HG02571 (cell line): Measurements from ENCODE around the gene NNT.
"Not testable (repeated sequence)": the region's sequence is repeated elsewhere in the genome, so short reads cannot be mapped to it uniquely, and the experiment has no call there.

Experiments
- ATAC-seq: cut with Tn5 transposase; IDR thresholded peaks from one replicate; pipeline ENCODE4 v1.9.1; 2021; ENCODE audit warnings: mild to moderate bottlenecking, moderate library complexity; ENCODE audit not compliant: unreplicated experiment

Gene NNT

DNA sequence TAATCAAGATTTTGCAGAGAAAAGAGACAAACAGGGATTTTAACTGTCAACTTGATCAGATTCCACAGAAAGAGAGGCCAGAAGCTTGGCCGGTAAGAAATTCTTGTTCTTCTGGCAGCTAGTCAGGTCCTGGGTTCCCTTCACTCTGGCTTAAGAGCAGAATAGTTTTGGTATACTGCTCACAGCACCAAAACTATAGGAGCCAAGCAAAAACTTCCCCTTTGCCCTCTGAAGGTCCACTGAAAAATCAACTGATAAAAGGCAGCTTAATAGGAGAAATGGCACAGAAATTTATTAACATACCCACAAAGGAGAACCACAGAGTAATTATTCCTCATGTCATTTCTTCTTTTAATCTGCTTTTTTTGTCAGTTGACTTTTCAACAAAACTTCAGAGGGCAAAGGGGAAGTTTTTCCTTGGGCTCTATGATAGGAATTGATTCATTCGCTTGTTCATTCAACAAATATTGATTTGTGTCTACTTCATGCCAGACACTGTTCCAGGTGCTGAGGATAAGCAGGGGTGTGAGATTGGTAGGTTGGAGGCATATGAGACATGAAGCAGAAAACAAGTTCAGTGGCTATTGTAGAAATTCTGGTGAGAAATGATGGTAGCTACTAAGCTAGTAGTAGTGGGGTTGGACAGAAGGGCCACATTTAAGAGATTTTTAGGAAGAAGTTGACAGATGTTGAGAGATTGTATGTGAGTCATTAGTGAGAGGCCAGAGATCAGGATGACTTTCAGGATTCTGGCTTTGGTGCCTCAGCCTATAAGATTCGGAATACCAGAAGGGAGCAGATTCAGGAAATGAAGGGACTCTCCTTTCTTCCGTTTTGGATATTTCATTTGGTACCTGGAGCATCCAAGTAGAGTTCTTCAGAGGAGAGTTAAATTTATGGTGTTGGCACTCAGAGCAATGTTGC lies 20.6 kb upstream of the NNT start:
- ATAC-seq, result no peak

DNA sequence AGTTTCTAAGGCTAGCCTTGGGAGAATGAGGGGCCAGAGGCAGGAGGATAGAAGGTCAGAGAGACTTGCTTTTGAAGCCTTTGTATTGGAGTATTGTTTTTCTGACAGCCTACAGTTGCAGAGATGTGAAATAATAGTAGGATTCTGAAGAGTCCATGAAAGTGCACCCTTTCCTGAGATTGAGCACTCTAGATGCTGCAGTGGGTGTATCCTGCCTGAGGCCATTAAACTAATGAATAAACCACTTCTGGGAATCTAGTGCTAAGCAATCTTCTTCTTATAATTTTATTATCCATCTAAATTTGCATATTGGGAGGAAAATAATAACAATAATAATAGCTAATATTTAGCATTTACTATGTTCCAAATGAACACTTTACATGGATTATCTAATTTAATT lies 19.3 kb upstream of the NNT start:
- no peak for ATAC-seq

DNA sequence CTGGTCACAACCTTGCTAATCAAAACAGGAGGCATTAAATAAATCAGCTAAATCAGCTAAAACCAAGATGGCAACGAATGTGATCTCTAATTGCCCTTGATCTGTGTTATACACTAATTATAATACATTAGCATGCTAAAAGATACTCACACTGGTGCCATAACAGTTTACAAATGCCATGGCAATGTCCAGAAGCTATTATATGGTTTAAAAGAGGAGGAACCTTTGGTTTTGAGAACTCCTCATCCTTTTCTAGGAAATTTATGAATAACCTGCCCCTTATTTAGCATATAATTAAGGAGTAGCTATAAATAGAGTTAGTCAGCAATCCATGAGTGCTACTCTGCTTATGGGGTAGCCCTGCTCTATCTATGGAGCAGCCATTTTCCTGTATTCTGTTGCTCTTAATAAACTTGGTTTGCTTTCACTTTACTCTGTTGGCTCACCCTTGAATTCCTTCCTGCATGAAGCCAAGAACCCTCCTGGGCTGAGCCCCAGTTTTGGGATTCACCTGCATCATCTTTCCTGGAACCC lies 18.7 kb upstream of the NNT start:
- ATAC-seq, result no peak

DNA sequence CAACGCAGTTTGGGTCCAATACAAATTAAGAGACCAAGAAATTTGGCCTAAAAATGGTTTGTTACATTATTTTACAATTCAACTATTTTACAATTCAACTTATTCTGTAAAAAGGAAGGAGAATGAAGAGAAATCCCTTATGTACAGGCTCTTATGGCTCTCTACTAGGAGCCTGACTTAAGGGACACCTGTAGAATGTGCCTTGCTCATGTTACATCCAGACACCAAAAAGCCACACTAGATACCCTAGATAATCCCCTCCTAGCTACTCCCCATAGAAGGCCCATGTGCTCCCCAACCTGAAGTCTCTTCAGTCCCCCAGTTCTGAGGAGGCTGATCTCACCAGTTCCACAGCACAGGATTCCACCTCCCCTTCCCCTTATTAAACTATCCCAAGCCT lies 14.1 kb upstream of the NNT start:
- ATAC-seq, result no peak

DNA sequence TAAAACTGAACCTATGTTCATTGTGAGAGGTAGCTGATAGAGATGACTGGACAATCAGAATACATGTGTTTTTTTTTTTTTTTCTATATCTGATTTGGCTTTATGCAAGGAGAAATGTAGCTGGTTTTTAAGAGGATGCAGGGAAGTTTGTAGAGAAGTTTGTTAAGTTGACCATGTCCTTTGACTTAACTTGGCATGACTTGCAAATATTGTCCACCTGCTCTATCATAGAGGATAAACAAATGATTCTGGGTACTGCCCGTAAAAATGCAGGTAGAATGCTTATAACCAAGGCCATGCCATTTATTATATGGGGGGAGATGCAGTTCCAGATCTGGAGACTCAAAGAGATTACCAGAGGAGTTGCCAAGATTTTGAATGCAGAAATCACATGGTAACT lies 13.7 kb upstream of the NNT start:
- ATAC-seq, result no peak

DNA sequence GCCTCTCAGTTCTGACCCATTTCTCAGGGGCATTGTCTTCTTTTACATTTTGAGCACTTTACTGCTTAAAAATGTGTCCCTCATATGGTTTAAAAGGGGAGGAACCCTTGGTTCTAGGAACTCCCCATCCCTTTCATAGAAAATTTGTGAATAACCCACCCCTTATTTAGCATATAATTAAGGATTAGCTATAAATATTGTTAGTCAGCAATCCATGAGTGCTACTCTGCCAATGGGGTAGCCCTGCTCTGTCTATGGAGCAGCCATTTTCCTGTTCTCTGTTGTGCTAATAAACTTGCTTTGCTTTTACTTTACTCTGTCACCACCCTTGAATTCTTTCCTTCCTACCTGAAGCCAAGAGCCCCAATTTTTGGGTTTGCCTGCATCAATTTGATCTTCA lies 12.3 kb upstream of the NNT start:
- ATAC-seq, result no peak

DNA sequence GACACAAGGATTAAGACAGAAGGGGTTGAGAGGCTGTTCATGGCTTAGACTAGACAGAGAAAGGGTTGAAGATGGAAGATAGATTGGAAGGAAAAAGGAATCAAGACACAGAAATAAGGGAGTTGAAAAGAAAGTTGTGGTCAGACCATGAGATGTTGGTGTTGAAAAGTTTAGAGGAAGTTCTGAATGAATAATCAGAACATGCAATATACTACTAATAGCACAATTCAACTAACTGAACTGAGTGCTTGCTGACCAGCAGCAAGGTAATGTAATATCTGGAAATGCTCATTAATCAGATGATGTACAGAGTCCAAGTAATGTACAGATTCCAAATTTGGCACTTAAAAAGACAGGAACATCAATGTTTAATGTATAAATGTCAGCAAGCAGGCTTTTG lies 10.6 kb upstream of the NNT start:
- no peak for ATAC-seq

DNA sequence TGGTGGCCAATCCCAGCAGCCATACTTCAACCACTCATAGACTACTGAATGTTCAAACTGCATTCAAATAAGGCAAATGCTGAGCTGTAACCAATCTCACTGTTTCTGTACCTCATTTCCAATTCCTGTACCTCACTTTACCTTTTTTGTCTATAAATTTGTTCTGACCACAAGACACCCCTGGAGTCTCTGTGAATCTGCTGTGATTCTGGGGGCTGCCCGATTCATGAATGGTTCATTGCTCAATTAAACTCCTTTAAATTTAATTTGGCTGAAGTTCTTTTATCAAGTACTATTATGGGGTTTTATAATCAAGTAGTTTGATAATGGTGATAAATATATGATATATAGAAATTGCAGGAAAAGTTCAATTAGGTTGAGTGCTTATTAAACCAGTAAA lies 4.1 kb upstream of the NNT start:
- ATAC-seq, result not testable (repeated sequence)

DNA sequence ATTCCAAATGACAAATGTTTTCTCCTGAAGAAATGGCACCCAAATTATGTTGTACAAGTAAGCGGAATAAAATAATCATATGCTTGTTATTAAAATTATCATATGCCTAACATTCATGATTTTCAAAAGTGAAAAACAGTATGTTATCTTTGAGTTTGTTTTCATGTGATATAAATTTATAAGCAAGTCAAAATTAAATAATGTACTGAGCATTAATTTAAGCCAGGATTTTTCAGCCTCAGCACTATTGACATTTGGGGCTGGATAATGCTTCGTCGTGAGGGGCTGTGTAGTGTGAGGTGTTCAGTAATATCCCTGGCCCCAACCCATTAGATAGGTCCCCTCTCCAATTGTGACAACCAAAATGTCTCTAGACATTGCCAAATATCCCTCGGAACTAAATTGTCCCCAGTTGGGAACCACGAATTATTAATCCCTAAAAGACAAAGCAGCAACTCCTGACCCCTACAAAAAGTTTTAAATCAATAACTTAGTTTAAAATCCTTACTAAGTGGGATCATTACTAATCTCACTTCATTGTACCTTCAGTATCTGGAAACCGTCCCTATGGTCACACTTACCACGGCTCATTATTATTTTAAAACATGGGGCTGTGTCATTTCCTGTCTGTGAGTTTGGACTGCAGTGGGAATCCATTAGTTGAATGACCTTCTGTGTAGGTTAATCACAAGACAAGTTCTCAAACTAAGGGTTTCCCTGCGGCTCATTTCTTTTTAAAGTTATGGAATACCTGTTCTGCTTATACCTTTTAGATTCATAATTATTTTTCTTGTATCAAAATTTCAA lies 1.3 kb upstream of the NNT start:
- ATAC-seq, result peak; percentile 28

DNA sequence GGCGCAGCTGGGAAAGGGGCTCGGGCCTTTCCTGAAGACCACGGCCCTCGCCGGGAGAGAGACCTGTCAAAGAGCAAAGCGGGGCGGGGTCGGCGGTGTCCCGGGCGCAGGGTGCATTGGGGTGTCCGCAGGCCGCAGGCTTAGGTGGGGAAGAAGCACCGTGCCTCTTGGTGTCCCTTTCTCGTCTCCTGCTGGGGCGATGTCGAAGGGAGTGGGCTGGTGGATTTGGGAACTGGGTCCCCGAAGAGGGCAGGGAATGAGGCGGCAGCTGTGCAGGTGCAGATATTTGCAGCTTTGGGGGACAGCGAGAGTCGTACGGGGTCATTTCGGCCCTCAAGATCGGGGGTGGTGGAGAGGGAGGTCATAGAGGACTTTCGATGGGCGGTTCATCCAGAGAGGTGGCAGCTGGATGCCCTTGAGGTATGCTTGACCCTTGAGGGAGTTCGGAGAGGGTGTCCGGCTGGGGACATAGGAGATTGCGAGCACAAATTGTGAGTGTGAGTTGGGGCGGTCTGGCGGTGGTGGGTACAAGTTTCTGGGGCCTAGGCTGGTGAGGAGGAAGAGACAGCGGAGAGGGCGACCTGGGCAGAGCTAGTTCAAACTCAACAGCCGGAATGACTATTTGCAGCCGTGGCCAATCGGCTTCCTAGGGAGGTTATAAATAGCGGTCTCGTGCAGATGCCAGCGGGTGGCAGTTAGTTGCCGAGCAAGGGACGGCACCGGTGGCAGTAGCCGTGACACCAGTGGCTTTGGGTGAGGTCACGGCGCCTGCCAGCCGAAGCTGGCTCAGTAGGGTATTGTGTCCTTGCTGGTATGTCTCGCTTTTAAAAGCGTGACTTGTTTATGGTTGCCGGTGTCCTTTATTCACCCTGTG lies 601 bp downstream of the NNT start:
- peak; percentile 45 for ATAC-seq

DNA sequence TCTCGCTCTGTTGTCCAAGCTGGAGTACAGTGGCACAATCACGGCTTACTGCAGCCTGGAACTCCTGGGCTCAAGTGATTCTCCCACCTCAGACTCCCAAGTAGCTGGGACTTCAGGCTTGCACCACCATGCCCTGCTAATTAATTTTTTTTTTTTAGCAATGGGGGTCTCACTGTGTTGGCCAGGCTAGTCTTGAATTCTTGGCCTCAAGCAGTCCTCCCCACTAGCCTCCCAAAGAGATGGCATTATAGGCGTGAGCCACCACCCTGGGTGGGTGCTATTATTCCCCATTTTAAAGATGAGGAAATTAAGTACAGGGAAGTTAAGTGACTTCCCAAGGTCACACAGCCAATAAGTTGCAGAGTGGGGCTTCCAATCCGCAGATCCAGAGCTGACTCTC lies 1.7 kb downstream of the NNT start:
- no peak for ATAC-seq

DNA sequence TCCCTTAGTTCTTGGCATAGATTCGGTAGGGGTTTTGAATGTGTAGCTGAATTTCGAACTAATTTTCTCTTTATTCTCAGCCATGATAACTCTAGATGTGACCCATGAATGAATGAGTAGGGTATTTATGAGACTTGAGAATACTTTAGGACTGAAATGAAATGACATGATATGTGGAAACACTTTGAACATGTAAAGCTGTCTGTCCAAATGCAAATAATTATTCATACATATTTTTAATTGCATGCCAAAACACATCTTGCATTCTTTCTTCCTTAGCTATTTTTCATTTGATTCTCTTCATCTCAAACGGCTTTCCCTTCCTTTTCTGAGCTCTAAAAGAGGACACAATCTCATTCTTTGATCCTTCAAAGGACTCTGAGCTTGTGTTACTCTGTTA lies 3.4 kb downstream of the NNT start:
- no peak for ATAC-seq

DNA sequence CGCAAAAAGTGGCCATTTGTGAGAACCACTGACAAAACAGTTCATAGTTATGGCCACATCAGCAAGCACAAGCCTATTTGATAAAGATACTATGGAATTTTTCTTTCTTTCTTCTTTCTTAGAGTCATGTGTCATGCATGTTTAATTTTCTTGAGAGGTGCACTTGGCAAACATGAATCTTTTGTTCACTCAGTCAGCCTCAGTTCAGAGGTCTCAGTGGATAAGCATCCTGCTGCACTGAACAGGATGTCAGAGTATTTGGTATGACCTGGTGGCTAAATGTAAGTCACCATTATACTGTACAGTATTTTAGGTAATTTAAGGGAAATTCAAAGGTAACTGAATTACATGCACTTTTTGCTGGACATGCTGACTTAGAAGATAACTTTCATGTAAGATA lies 5.4 kb downstream of the NNT start:
- ATAC-seq, result no peak

DNA sequence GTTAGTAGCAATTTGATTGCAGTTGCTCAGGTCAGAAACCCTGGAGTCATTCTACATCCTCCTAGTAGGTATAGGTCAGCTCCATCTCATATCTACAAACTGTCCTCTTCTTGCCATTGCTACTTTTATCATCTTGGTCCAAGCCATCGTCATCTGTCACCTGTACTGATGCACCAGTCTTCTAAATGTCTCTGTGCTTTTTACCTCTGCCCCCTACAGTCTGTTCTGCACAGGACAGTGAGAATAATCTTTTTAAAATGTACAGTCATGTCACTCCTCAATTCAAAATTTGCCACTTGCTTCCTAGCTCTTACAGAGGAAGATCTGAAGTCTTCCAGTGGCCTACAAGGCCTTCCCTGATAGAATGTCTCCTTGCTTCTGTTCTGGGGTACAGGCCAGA lies 6.8 kb downstream of the NNT start:
- no peak for ATAC-seq

DNA sequence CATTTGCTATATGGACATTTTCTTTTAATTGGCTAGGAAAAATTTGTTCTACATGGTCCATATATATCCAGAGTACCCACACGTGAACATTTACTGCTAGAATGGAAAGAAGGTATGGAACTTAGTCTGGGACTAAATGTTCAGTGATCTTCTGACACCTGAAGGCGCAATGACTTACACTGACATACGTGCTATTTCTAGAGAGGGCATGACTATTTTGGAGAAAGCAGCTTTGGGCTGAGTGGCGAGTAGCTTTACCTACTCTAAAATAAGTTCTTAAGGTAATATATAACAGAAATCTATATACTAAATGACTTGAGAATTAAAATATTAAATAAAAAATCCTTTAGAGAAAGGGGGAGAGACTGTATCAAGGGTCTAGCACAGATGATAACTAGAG lies 10.4 kb downstream of the NNT start:
- ATAC-seq, result no peak

DNA sequence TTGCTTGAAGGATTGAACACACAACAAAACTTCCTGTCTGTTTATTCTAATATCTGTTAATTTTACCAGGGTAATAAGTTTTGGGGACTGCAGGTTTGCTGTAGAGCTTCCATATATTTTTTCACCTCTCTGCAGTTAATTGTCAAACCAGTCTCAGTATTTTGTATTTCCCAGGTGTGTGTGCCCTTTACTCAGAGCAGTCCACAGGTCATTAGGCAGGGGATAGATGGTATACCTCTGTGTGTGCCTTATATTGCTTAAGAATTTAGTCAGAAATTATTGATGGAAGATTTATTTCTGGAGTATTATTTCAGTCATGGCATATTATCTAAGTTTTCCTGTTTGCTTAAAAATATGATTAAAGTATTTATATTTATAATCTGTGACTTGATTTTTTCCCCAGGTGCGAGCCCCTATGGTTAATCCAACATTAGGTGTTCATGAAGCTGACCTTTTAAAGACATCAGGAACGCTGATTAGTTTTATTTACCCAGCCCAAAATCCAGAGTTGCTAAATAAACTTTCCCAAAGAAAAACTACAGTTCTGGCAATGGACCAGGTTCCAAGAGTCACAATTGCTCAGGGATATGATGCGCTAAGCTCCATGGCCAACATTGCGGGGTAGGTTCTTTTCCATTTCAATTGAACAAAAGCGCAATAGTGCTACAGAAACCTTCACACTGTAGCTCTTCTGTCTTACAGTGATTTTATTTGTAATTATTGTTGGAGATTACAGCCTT lies 12.6 kb downstream of the NNT start:
- no peak for ATAC-seq

DNA sequence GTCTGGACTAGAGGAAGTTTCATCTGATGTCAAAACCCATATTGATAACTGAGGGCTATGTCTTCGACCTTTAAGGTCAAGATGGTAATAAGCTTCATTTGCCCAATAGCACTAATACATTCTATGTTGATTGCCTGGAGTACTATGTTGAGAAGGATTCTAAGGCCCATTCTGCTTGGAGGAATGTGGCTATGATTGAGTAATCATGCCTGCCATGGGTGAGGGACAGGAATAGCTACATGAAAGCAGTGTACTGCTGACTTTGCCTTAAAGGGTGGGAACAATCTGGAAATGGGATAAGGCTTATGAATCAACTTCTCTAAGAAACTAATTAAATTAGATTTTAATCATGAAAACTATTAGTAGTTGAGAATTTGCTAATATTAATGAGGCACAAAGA lies 13.6 kb downstream of the NNT start:
- ATAC-seq, result no peak

DNA sequence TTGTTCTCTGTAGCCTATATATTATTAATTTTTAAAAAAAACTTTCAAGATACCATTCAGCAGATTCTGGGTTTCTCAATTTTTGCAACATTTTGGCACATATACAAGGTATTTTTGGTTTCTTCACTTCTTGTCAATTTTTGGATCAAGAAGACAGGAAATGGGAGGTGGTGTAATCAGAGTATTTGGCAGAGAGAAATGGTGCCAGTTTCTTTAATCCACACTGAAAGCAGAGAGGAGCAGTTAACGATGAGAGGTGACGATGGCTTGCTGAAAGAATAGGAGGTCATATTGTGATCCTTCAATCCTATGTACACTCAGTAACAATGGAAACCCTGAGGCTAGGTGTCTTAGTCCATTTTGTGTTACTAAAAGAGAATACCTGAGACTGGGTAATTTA lies 16.4 kb downstream of the NNT start:
- ATAC-seq, result no peak

DNA sequence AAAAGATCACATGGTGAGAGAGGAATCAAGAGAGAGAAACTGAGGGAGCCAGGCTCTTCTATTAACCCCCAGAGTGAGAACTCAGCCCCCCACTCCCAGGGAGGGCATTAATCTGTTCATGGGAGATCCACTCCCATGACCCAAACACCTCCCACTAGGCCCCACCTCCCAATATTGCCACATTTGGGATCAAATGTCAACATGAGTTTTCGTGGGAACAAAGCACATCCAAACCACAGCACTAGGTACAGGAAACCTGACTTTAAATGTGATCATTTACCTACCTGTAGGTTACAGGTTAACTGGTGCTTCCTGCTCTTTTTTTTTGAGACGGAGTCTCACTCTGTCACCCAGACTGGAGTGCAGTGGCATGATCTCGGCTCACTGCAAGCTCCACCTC lies 16.9 kb downstream of the NNT start:
- no peak for ATAC-seq

DNA sequence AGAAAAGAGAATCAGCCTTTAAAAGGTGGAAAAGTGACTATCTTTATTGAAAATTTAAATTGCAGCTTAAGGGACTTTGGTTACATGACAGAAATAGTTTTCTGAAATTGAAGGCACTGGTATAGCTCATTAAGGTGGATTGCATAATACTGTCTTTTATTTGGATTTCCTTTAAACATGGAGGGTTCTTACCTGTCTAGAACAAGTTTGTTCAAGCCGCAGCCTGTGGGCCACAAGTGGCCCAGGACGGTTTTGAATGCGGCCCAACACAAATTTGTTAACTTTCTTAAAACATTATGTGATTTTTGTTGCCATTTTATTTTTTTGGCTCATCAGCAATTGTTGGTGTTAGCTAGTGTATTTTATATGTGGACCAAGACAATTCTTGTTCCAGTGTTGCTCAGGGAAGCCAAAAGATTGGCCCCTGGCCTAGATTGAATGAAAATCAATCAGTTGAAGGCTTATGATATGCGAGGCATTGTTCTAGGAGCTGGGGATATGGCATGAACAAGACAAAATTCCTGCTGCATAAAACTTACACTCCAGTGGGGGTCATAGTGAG lies 18.0 kb downstream of the NNT start:
- no peak for ATAC-seq
